Psoas muscle (tissue), 8 donors: ENCODE data around the gene CDKAL1. TPM values are rescaled to one million over a fixed set of nuclear protein-coding genes. Genes with fewer than 3 reads are reported as not detected.
A peak's percentile ranks its signal among the peaks of the same experiment; 100 is the strongest.
"Not testable (repeated sequence)": the region's sequence is repeated elsewhere in the genome, so short reads cannot be mapped to it uniquely, and the experiment has no call there.

Source experiments
- ATAC-seq, 4 donors: fragments of 200-7000 bp; cut with Tn5 transposase; one replicate each; pipeline ENCODE4 v1.9.1; 2020; ENCODE audit warnings: moderate library complexity in 3 of 4, mild to moderate bottlenecking in 2 of 4
- DNase-seq, 2 donors: peaks; one replicate each; pipeline ENCODE4 v3.0.0-alpha.2; 2020
- H3K27ac ChIP-seq: fragments of 200-600 bp; one replicate; pipeline ENCODE4 v1.8.0; 2022
- H3K27me3 ChIP-seq, 3 donors: fragments of 200-600 bp in 1 of 3; one replicate each; pipeline versions ENCODE4 v1.6.1 to v1.8.0; 2013 to 2022; ENCODE audit warnings: low read length in 2 of 3, mild to moderate bottlenecking in 2 of 3, moderate library complexity in 1 of 3; ENCODE audit not compliant: insufficient read depth in 3 of 3
- H3K36me3 ChIP-seq, 2 donors: fragments of 200-600 bp in 1 of 2; one replicate each; pipeline versions ENCODE4 v1.6.1 to v1.8.0; 2013 to 2022; ENCODE audit warnings: low read depth in 1 of 2, mild to moderate bottlenecking in 1 of 2, moderate library complexity in 1 of 2; ENCODE audit not compliant: insufficient read depth in 1 of 2
- H3K4me1 ChIP-seq: fragments of 200-600 bp; one replicate; pipeline ENCODE4 v1.8.0; 2022
- H3K4me3 ChIP-seq: fragments of 200-600 bp; one replicate; pipeline ENCODE4 v1.8.0; 2022; ENCODE audit warnings: mild to moderate bottlenecking
- H3K9me3 ChIP-seq: fragments of 200-600 bp; one replicate; pipeline ENCODE4 v1.8.0; 2022
- CTCF ChIP-seq: fragments of 200-600 bp; IDR thresholded peaks from one replicate; pipeline ENCODE4 v1.8.0; 2022; ENCODE audit warnings: antibody characterized with exemption
- WGBS, 3 donors: extraction: QIAGEN DNeasy Blood & Tissue Kit; methylation state at CpG; one replicate each; pipeline versions ENCODE4 v1.1.6 to v1.1.7; 2013; 5-methylcytosine and 5-hydroxymethylcytosine counted together
- intact Hi-C, 2 donors: fragments of 100-400 bp; cut with DNase I; formaldehyde crosslinking; loops; one replicate each; pipeline versions ENCODE4 v1.11.0 to v1.14.2; 2022
- polyA plus RNA-seq, 3 donors: library from polyadenylated mRNA; stranded (reverse); fragments of 200-250 nt; gene quantifications; one replicate each; pipeline ENCODE4 v1.2.3, GENCODE V29; 2013
- total RNA-seq, 4 donors: library from RNA; stranded (reverse); fragmentation: NEBNext Ultra II Directional in 2 of 4; extraction: Animal tissue kit (Norgen Biotek cat#: 25700) in 2 of 4; gene quantifications; one replicate each; pipeline versions ENCODE4 v1.2.1 to v1.2.4, GENCODE V29; 2021 to 2023
- donor health status: healthy with polysubstance abuse.
- donor health status: DM: no; HTN: no; CAD: no; lungs with moderate emphysema.
- donor health status: Bipolar disorder and iron deficiency.
- donor health status: healthy.
- donor health status: DM: yes; HTN: yes; CAD: no.
- donor health status: DM: no; HTN: no; CAD: no.
- donor health status: DM: no; HTN: no; CAD: no.
- donor health status: DM: yes; HTN: yes; CAD: no.

The CDKAL1 gene
- total and polyA plus RNA-seq, 7 donors: 4.5 to 16.1 (median 12.9) TPM

- no peaks in the 10 kb centered on the region for H3K4me1 ChIP-seq
- ATAC-seq (no peak), DNase-seq (no peak)
- no peaks in the 10 kb centered on the region for H3K36me3 ChIP-seq
- 95 to 100% (median 99%) methylated on average over 2 of the region's 2 CpGs for WGBS, 3 donors
- H3K4me3 ChIP-seq: no peak overlapping the region
- no peaks in the 10 kb centered on the region for H3K9me3 ChIP-seq
- TF ChIP-seq CTCF: no peak
- intact Hi-C loops: no loop called here
- H3K27ac ChIP-seq: no peak overlapping the region
- no peaks in the 10 kb centered on the region for H3K27me3 ChIP-seq
Measured at GRCh38 chr6:20722455-20722854, 188.2 kb downstream of the CDKAL1 start.

GRCh38 chr6:20723236-20723635 is 189.0 kb downstream of the CDKAL1 start:
- 96% methylated on average over 12 of the region's 12 CpGs for WGBS, 3 donors
- DNase-seq (no peak), ATAC-seq (no peak)
- no peak for TF ChIP-seq CTCF
- H3K9me3 ChIP-seq: no peaks in the 10 kb centered on the region
- intact Hi-C loops: no loop called here
- H3K4me3 ChIP-seq: no peak overlapping the region
- no peaks in the 10 kb centered on the region for H3K4me1 ChIP-seq
- no peaks in the 10 kb centered on the region for H3K27me3 ChIP-seq
- H3K27ac ChIP-seq: no peak overlapping the region
- H3K36me3 ChIP-seq: no peaks in the 10 kb centered on the region

- DNase-seq: no peak
- Histone ChIP-seq H3K4me1 (peaks cover 4% of the 10 kb centered on the region), H3K27me3 (no peaks in the 10 kb centered on the region), H3K27ac (no peak overlapping the region), H3K4me3 (no peak overlapping the region), H3K9me3 (no peaks in the 10 kb centered on the region), H3K36me3 (no peaks in the 10 kb centered on the region)
- 85 to 89% (median 87%) methylated on average over 6 of the region's 6 CpGs for WGBS, 3 donors
- intact Hi-C loops: no loop called here
- ATAC-seq: no peak
- no peak for TF ChIP-seq CTCF
Measured at GRCh38 chr6:20724443-20725190, 190.4 kb downstream of the CDKAL1 start.

- not testable (repeated sequence) for H3K9me3 ChIP-seq, ATAC-seq
Measured at GRCh38 chr6:20725235-20725634, 191.0 kb downstream of the CDKAL1 start.

GRCh38 chr6:20729086-20729485 is 194.8 kb downstream of the CDKAL1 start:
- Histone ChIP-seq H3K4me1 (peaks cover 35% of the 10 kb centered on the region), H3K27ac (peak overlapping the region; percentile 56), H3K27me3 (no peaks in the 10 kb centered on the region), H3K4me3 (no peak overlapping the region), H3K36me3 (no peaks in the 10 kb centered on the region), H3K9me3 (no peaks in the 10 kb centered on the region)
- no peak for ATAC-seq
- intact Hi-C loops: no loop called here
- TF ChIP-seq CTCF: no peak
- no peak for DNase-seq
- WGBS, 3 donors: 81 to 87% (median 86%) methylated on average over 1 of the region's 1 CpG

More at GRCh38 chr6:20725235-20725634, 191.0 kb downstream of the CDKAL1 start:
- H3K36me3 ChIP-seq, H3K4me1 ChIP-seq, DNase-seq, intact Hi-C loops, H3K27ac ChIP-seq, H3K4me3 ChIP-seq, H3K27me3 ChIP-seq: not testable (repeated sequence)
- WGBS, 3 donors: 93 to 98% (median 96%) methylated on average over 3 of the region's 3 CpGs

GRCh38 chr6:20732362-20732761 is 198.1 kb downstream of the CDKAL1 start:
- intact Hi-C loops, H3K36me3 ChIP-seq, H3K27me3 ChIP-seq, H3K9me3 ChIP-seq: not testable (repeated sequence)
- H3K27ac ChIP-seq: peak overlapping the region; percentile 56
- ATAC-seq (peak; percentile 91 to 97 (median 94)), DNase-seq (peak in 1 of 2 donors; percentile 59)
- WGBS, 3 donors: 22 to 28% (median 26%) methylated on average over 8 of the region's 8 CpGs
- H3K4me1 ChIP-seq: peaks cover 37% of the 10 kb centered on the region
- H3K4me3 ChIP-seq: peak overlapping the region; percentile 16
